ENCODE results near the gene NHLRC1. TPM values are rescaled to one million over a fixed set of nuclear protein-coding genes. Genes with fewer than 3 reads are reported as not detected.

NHLRC1 gene
- total RNA-seq, 4 donors from 2014 or later = 2.0 to 5.0 (median 4.3) TPM

- no peaks in the 10 kb centered on the region for H3K36me3 ChIP-seq
- H3K27me3 ChIP-seq = no peaks in the 10 kb centered on the region
- no peak for TF ChIP-seq CTCF (IDR thresholded peaks at IDR 0.05)
- TF ChIP-seq EP300 (IDR thresholded peaks at IDR 0.05) = no peak
- no peak for TF ChIP-seq POLR2A (IDR thresholded peaks at IDR 0.05)
- H3K4me1 ChIP-seq = no peaks in the 10 kb centered on the region
- DNase-seq (ENCODE audit: low spot score in 2 of 2) = no peak
- no peak overlapping the region for H3K27ac ChIP-seq
- no peak overlapping the region for H3K4me3 ChIP-seq
- peaks cover 0 to 11% (median 0%) of the 10 kb centered on the region in 4 donors for H3K9me3 ChIP-seq
- 82 to 84% methylated on average over 5 of the region's 5 CpGs for WGBS, 2 donors
Observed at GRCh38 chr6:18088419-18089296, 33.8 kb downstream of the NHLRC1 start.

- WGBS, 2 donors = 67 to 69% methylated on average over 5 of the region's 5 CpGs
- Histone ChIP-seq H3K36me3 (no peaks in the 10 kb centered on the region), H3K27ac (no peak overlapping the region), H3K4me1 (no peaks in the 10 kb centered on the region), H3K27me3 (no peaks in the 10 kb centered on the region), H3K4me3 (no peak overlapping the region), H3K9me3 (peaks cover 0 to 11% (median 0%) of the 10 kb centered on the region in 4 donors)
- TF ChIP-seq EP300 (IDR thresholded peaks at IDR 0.05) (no peak), CTCF (IDR thresholded peaks at IDR 0.05) (no peak), POLR2A (IDR thresholded peaks at IDR 0.05) (no peak)
- DNase-seq (ENCODE audit: low spot score in 2 of 2) = no peak
Observed at GRCh38 chr6:18087396-18088165, 34.9 kb downstream of the NHLRC1 start.

GRCh38 chr6:18081025-18081668 is 41.3 kb downstream of the NHLRC1 start:
- TF ChIP-seq POLR2A (IDR thresholded peaks at IDR 0.05) = no peak
- TF ChIP-seq EP300 (IDR thresholded peaks at IDR 0.05) = no peak
- no peak for TF ChIP-seq CTCF (IDR thresholded peaks at IDR 0.05)
- H3K9me3 ChIP-seq = no peaks in the 10 kb centered on the region
- no peak overlapping the region for H3K27ac ChIP-seq
- no peaks in the 10 kb centered on the region for H3K27me3 ChIP-seq
- H3K36me3 ChIP-seq = no peaks in the 10 kb centered on the region
- DNase-seq (ENCODE audit: low spot score in 2 of 2) = no peak
- no peaks in the 10 kb centered on the region for H3K4me1 ChIP-seq
- 80 to 83% methylated on average over 11 of the region's 11 CpGs for WGBS, 2 donors
- H3K4me3 ChIP-seq = no peak overlapping the region

- DNase-seq (ENCODE audit: low spot score in 2 of 2) = no peak
- Histone ChIP-seq H3K36me3 (no peaks in the 10 kb centered on the region), H3K27me3 (no peaks in the 10 kb centered on the region), H3K4me1 (no peaks in the 10 kb centered on the region), H3K9me3 (peaks cover 0 to 3% (median 0%) of the 10 kb centered on the region in 4 donors), H3K4me3 (no peak overlapping the region), H3K27ac (no peak overlapping the region)
- TF ChIP-seq EP300 (IDR thresholded peaks at IDR 0.05) (no peak), POLR2A (IDR thresholded peaks at IDR 0.05) (no peak), CTCF (IDR thresholded peaks at IDR 0.05) (no peak)
- WGBS, 2 donors = 94 to 97% methylated on average over 4 of the region's 4 CpGs
Observed at GRCh38 chr6:18080544-18080943, 41.9 kb downstream of the NHLRC1 start.
